SK-N-MC (cell line): Measurements from ENCODE around the gene CENPC.

Source experiments
- EZH2 ChIP-seq: fragments of 200-600 bp; sonication (generic); IDR thresholded peaks from one replicate; pipeline ENCODE4 v1.6.1; 2017; ENCODE audit warnings: antibody characterized with exemption
- FOXP2 ChIP-seq: optimal IDR thresholded peaks from 2 replicates; pipeline ENCODE3; 2011; ENCODE audit warnings: mild to moderate bottlenecking, moderate library complexity; ENCODE audit not compliant: insufficient read depth; ENCODE audit errors: extremely low read length, control extremely low read depth
- POLR2AphosphoS5 ChIP-seq: IDR thresholded peaks from 2 replicates; pipeline ENCODE4 v1.6.1; 2012; ENCODE audit warnings: mild to moderate bottlenecking, low read depth, low read length, borderline replicate concordance

DNA sequence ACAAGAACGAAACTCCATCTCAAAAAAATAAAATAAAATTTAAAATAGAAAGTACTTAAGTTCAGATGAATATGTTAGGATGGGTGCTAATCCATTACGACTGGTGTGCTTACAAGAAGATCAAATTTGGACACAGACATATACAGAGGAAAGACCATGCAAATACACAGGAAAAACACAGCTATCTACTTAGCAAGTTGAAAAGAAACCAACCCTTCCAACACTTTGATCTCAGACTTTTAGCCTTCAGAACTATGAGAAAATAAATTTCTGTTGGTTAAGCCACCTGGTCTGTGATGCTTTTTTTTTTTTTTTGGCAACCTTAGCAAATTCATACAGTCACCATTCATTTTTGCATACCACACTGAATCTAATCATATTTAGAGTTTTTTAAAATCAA, 116.5 kb downstream of the CENPC start:
- TF ChIP-seq POLR2AphosphoS5, result no peak
- no peak for TF ChIP-seq EZH2
- no peak for TF ChIP-seq FOXP2
